GM10248 (cell line): ENCODE measurements around the gene CTIF.

Experiments used
- CTCF ChIA-PET: fragments of 300-600 bp; sonication (Branson Sonifier 250); formaldehyde crosslinking; extraction: SDS; loops from one replicate; lab custom pipeline; 2021; ENCODE audit warnings: antibody characterized with exemption; lab: Yijun Ruan, JAX
- POLR2A ChIA-PET: fragments of 350-650 bp; sonication (Branson Sonifier 250); formaldehyde crosslinking; extraction: SDS; loops from one replicate; lab custom pipeline; 2020; ENCODE audit warnings: antibody characterized with exemption; lab: Yijun Ruan, JAX
- DNase-seq: peaks from one replicate; pipeline ENCODE4 v3.0.0; 2012; ENCODE audit errors: extremely low spot score
- CTCF ChIP-seq: IDR thresholded peaks from 2 replicates; pipeline ENCODE4 v1.5.1; 2012; ENCODE audit warnings: mild to moderate bottlenecking, low read depth; ENCODE audit errors: extremely low read depth, missing control alignments, control extremely low read depth

Gene CTIF

DNA sequence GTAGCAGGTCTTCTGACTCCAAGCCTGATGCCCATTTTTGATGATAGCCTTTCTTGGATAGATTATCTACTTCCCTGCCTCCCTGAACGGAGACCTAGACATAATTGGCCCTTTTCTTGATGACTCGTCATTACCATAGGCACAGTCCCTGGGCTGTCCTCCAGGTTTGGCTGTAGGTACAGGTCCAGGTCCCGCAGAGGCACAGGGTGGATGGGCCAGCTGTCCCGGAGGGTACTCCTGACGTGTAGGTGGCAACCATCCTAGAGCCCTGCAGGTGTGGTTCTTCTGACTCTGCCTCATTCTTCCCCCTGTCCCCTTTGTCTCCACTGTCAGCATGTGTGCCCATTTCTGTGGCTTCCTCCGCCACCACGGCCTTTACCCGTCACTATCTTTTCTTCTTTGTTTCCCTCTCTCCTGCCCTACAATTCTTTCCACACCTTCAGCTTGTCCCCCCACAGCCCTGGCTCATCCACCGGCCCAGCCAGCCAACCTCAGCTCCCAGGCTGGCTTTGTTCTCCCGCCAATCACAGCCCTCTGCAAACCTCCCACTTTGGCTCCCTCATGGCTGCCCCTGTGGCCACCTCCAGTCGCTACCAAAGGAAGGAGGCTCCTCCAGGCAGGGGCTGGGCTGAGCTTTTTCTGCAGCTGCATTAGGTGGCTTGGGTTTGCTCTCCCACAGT is 309.1 kb downstream of the CTIF start:
- DNase-seq = no peak
- ChIA-PET POLR2A (no interaction called here), CTCF (interaction anchor here (2.3 kb wide), 1 partner anchor 46 kb away, joined by 5 read pairs; no protein-coding TSS in a partner anchor)
- no peak for TF ChIP-seq CTCF

- TF ChIP-seq CTCF = no peak
- ChIA-PET CTCF (interaction anchor here (2.3 kb wide), 1 partner anchor 47 kb away, joined by 5 read pairs; no protein-coding TSS in a partner anchor), POLR2A (no interaction called here)
- no peak for DNase-seq
These were observed 309.9 kb downstream of the CTIF start for GRCh38 chr18:48848641-48849143.

DNA sequence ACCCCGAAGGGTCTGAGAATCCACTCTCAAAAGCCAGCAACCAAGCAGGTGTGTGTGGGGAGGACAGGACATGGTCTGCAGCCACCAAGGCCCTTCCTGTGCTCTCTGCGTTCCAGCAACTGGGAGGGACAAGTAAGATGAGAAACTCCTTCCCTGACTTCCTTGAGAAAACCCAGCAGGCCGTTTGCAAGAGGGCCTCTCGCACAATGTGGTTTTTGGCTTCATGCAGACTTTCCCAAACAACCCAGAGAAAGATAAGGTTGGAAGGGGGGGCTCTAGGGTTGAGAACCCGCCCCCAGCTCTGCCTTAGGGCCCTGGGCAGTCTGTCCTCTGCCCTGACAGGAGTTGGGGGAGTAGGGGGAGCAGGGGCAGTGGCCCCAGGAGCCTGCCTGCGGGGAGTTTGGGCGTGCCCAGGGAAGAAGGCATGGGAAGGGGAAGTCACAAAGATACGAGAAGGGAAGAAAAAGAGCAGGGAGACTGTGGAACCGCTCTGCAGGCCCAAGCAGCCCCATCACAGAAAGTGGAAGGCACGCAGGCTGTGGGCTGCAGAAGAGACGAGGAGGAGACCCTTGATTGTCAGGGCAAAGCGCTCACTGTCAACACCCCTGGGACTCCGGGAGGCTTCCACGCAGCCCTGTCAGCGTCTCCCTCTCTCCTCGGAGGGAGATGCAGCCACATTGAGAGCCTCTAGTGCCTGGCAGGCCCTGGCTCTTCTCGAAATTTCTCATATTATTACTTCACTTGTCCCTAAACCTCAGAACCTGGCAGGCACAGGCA is 312.2 kb downstream of the CTIF start:
- POLR2A ChIA-PET = no interaction called here
- CTCF ChIA-PET = no interaction called here
- TF ChIP-seq CTCF = no peak
- no peak for DNase-seq

GRCh38 chr18:48851599-48851960 is 312.7 kb downstream of the CTIF start:
- POLR2A ChIA-PET = no interaction called here
- CTCF ChIA-PET = no interaction called here
- TF ChIP-seq CTCF = no peak
- peak; percentile 53 for DNase-seq

DNA sequence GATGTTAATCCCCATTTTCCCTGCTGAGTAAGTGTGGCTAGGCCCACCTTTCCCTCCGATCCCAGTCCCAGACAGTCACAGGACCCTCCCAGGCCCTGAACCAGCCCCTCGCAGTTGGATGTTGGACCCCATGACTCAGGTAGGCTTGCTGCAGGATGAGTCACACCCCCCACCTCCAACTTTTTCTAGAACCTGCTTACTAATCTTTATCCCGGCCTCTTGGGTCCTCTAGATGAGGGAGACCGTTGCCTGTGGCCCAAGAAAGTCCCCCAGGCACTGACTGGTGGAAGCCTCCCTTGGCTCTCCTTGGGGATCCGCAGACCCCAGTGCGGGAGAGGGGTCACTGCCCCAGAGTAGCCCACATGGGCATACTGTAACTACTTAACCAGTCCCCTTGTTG is 313.5 kb downstream of the CTIF start:
- POLR2A ChIA-PET = no interaction called here
- no peak for TF ChIP-seq CTCF
- CTCF ChIA-PET = no interaction called here
- DNase-seq = no peak

DNA sequence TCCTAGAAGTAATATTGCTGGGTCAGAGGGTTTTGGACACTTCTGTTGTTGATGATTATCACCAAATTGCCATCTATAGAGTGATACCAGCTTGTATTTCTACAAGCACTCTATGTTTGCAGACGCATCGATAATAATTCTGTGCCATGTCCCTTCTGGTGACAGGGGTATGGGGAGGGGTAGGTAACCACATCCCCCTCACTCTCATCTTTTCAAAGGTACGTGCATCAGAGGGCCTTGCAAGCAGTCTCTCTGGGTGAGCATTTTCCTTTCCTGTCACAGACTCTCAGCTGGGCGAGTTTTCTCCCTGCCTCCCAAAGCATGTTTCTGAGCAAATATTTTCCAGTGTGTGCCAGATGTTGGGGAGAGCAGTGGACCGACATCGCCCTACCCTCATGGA is 314.0 kb downstream of the CTIF start:
- ChIA-PET POLR2A (no interaction called here), CTCF (no interaction called here)
- no peak for DNase-seq
- TF ChIP-seq CTCF = no peak
